Peyer's patch (tissue), 4 donors: ENCODE results near the gene FBXO10. TPM values are rescaled to one million over a fixed set of nuclear protein-coding genes. Genes with fewer than 3 reads are reported as not detected.
"Not testable (repeated sequence)": the region's sequence is repeated elsewhere in the genome, so short reads cannot be mapped to it uniquely, and the experiment has no call there.

ENCODE experiments used
- DNase-seq, 3 donors: peaks; one replicate each; pipeline ENCODE4 v3.0.0-alpha.2; 2017 to 2019
- H3K27ac ChIP-seq, 4 donors: fragments of 200-600 bp; sonication (generic); one replicate each; pipeline ENCODE4 v1.5.1; 2016 to 2019
- H3K27me3 ChIP-seq, 2 donors: fragments of 200-600 bp; sonication (generic); one replicate each; pipeline ENCODE4 v1.5.1; 2019
- H3K36me3 ChIP-seq, 3 donors: fragments of 200-600 bp; sonication (generic); one replicate each; pipeline ENCODE4 v1.5.1; 2016 to 2019
- H3K4me1 ChIP-seq, 4 donors: fragments of 200-600 bp; sonication (generic); one replicate each; pipeline ENCODE4 v1.5.1; 2016 to 2019
- H3K4me3 ChIP-seq, 4 donors: fragments of 200-600 bp; sonication (generic); 1 replicate in 3 of 4; 2 replicates in 1 of 4; pipeline ENCODE4 v1.5.1; 2016 to 2019; ENCODE audit warnings: mild to moderate bottlenecking in 1 of 4
- H3K9me3 ChIP-seq, 4 donors: fragments of 200-600 bp; sonication (generic); one replicate each; pipeline ENCODE4 v1.5.1; 2016 to 2019; ENCODE audit warnings: mild to moderate bottlenecking in 1 of 4
- CTCF ChIP-seq, 6 experiments: fragments of 450-650 bp in 4 of 6; fragments of 200-600 bp in 2 of 6; sonication (generic) in 1 of 6; IDR thresholded peaks; one replicate each; pipeline ENCODE4 v1.5.1; 2017 to 2019; ENCODE audit warnings: antibody characterized with exemption in 6 of 6, mild to moderate bottlenecking in 3 of 6, moderate library complexity in 1 of 6
- POLR2A ChIP-seq, 2 donors: fragments of 450-650 bp; IDR thresholded peaks; one replicate each; pipeline ENCODE4 v1.5.1; 2017; ENCODE audit warnings: antibody characterized with exemption in 2 of 2, mild to moderate bottlenecking in 2 of 2, moderate library complexity in 2 of 2
- total RNA-seq, 4 donors: library from RNA; depleted of rRNA; stranded (reverse); fragments of >200 nt; gene quantifications; one replicate each; pipeline ENCODE4 v1.1.0, GENCODE V29; 2016

The FBXO10 gene
- total RNA-seq, 4 donors from 2014 or later = 1.6 to 12.4 (median 4.2) TPM

- no peaks in the 10 kb centered on the region for H3K36me3 ChIP-seq
- TF ChIP-seq POLR2A (IDR thresholded peaks at IDR 0.05) = no peak
- TF ChIP-seq CTCF (IDR thresholded peaks at IDR 0.05) = no peak
- no peaks in the 10 kb centered on the region for H3K4me1 ChIP-seq
- peak overlapping the region in 2 of 4 donors; percentile 33 to 39 for H3K4me3 ChIP-seq
- no peak for DNase-seq
- H3K27ac ChIP-seq = peak overlapping the region in 3 of 4 donors; percentile 25 to 66 (median 50)
- H3K9me3 ChIP-seq = no peaks in the 10 kb centered on the region
- H3K27me3 ChIP-seq = no peaks in the 10 kb centered on the region
Observed at GRCh38 chr9:37471942-37472684, 104.1 kb downstream of the FBXO10 start.

GRCh38 chr9:37468620-37469019 lies 107.6 kb downstream of the FBXO10 start:
- DNase-seq = peak in 1 of 3 donors; percentile 61
- TF ChIP-seq POLR2A (IDR thresholded peaks at IDR 0.05) (no peak), CTCF (IDR thresholded peaks at IDR 0.05) (no peak)
- Histone ChIP-seq H3K36me3 (no peaks in the 10 kb centered on the region), H3K27me3 (no peaks in the 10 kb centered on the region), H3K4me1 (peaks cover 0 to 4% (median 0%) of the 10 kb centered on the region in 4 donors), H3K4me3 (no peak overlapping the region), H3K9me3 (no peaks in the 10 kb centered on the region), H3K27ac (no peak overlapping the region)

- H3K4me1 ChIP-seq = peaks cover 0 to 15% (median 0%) of the 10 kb centered on the region in 4 donors
- H3K9me3 ChIP-seq, H3K27me3 ChIP-seq, H3K36me3 ChIP-seq: not testable (repeated sequence)
- H3K27ac ChIP-seq = peak overlapping the region in 2 of 4 donors; percentile 97 to 98
- peak in 2 of 3 donors; percentile 53 to 67 for DNase-seq
- H3K4me3 ChIP-seq = peak overlapping the region in 1 of 4 donors; percentile 74
Observed at GRCh38 chr9:37467530-37467929, 108.7 kb downstream of the FBXO10 start.

GRCh38 chr9:37466037-37466709 lies 110.0 kb downstream of the FBXO10 start:
- Histone ChIP-seq H3K4me1 (peaks cover 0 to 29% (median 0%) of the 10 kb centered on the region in 4 donors), H3K4me3 (peak overlapping the region; percentile 74 to 91 (median 82)), H3K36me3 (no peaks in the 10 kb centered on the region), H3K9me3 (no peaks in the 10 kb centered on the region), H3K27ac (peak overlapping the region; percentile 92 to 99 (median 98)), H3K27me3 (no peaks in the 10 kb centered on the region)
- TF ChIP-seq POLR2A (IDR thresholded peaks at IDR 0.05) (peak in 1 of 2 donors; percentile 59), CTCF (IDR thresholded peaks at IDR 0.05) (no peak)
- DNase-seq = peak; percentile 44 to 80 (median 65)

- Histone ChIP-seq H3K27me3 (no peaks in the 10 kb centered on the region), H3K4me3 (peak within 1 kb of the TSS; percentile 74 to 91 (median 82)), H3K4me1 (peaks cover 0 to 29% (median 0%) of the 10 kb centered on the region in 4 donors), H3K9me3 (no peaks in the 10 kb centered on the region), H3K36me3 (no peaks in the 10 kb centered on the region), H3K27ac (peak within 1 kb of the TSS; percentile 92 to 99 (median 98))
- no peak for TF ChIP-seq CTCF (IDR thresholded peaks at IDR 0.05)
- TF ChIP-seq POLR2A (IDR thresholded peaks at IDR 0.05) = peak in 1 of 2 donors; percentile 78
- peak; percentile 99 to 100 (median 100) for DNase-seq
Observed at GRCh38 chr9:37465249-37466036, 110.7 kb downstream of the FBXO10 start, which contains the start of gene ZBTB5. TSS of gene ZBTB5 (minus strand) at chr9:37465450. CDS start at chr9:37442551, 22,899 bp downstream.
